Body of pancreas (tissue), 4 donors: ENCODE data around the gene ARID1B. TPM values are rescaled to one million over a fixed set of nuclear protein-coding genes. Genes with fewer than 3 reads are reported as not detected.

Experiments
- ATAC-seq: fragments of 150-250 bp; one replicate; pipeline ENCODE4 v1.9.1; 2016
- DNase-seq, 4 donors: peaks; one replicate each; pipeline ENCODE4 v3.0.0-alpha.2; 2019
- H3K27ac ChIP-seq, 4 donors: fragments of 200-600 bp; sonication (generic); 1 replicate in 3 of 4; 2 replicates in 1 of 4; pipeline versions ENCODE4 v1.5.1 to v1.6.1; 2016 to 2019; ENCODE audit warnings: mild to moderate bottlenecking in 1 of 4, mixed read lengths in 1 of 4, moderate library complexity in 1 of 4
- H3K27me3 ChIP-seq, 2 donors: fragments of 200-600 bp; sonication (generic); one replicate each; pipeline ENCODE4 v1.6.0; 2016; ENCODE audit warnings: mild to moderate bottlenecking in 1 of 2
- H3K36me3 ChIP-seq, 2 donors: fragments of 200-600 bp; sonication (generic); replicated peaks in 1 of 2; 2 replicates each; pipeline ENCODE4 v1.5.1; 2016; ENCODE audit warnings: low read depth in 2 of 2; ENCODE audit not compliant: insufficient read depth in 1 of 2
- H3K4me1 ChIP-seq: fragments of 200-600 bp; sonication (generic); one replicate; pipeline ENCODE4 v1.6.0; 2016
- H3K4me3 ChIP-seq, 2 donors: fragments of 200-600 bp; sonication (generic); 1 replicate in 1 of 2; 2 replicates in 1 of 2; pipeline ENCODE4 v1.5.1; 2016 to 2019
- H3K9me3 ChIP-seq, 3 donors: fragments of 200-600 bp; sonication (generic); 1 replicate in 2 of 3; 2 replicates in 1 of 3; pipeline ENCODE4 v1.5.1; 2016
- POLR2A ChIP-seq, 3 donors: fragments of 450-650 bp; IDR thresholded peaks; one replicate each; pipeline ENCODE4 v1.6.1; 2016; ENCODE audit warnings: antibody characterized with exemption in 3 of 3, mild to moderate bottlenecking in 2 of 3
- WGBS, 2 donors: methylation state at CpG; one replicate each; pipeline ENCODE4 v1.1.5; 2017; 5-methylcytosine and 5-hydroxymethylcytosine counted together
- intact Hi-C: fragments of 100-400 bp; cut with DNase I; formaldehyde crosslinking; loops from one replicate; pipeline ENCODE4 v1.15.1; 2023
- total RNA-seq, 2 donors: library from RNA; depleted of rRNA; stranded (reverse); fragments of >200 nt; gene quantifications; one replicate each; pipeline ENCODE4 v1.1.0, GENCODE V29; 2016
- TF ChIP-seq, protein P1 (sequence below), 7 experiments: fragments of 450-650 bp in 4 of 7; fragments of 200-600 bp in 3 of 7; sonication (generic) in 3 of 7; IDR thresholded peaks; one replicate each; pipeline ENCODE4 v1.5.1; 2016 to 2019; ENCODE audit warnings: antibody characterized with exemption in 7 of 7

Gene ARID1B
- total RNA-seq, 2 donors from 2014 or later = 71.5 to 85.1 TPM

DNA sequence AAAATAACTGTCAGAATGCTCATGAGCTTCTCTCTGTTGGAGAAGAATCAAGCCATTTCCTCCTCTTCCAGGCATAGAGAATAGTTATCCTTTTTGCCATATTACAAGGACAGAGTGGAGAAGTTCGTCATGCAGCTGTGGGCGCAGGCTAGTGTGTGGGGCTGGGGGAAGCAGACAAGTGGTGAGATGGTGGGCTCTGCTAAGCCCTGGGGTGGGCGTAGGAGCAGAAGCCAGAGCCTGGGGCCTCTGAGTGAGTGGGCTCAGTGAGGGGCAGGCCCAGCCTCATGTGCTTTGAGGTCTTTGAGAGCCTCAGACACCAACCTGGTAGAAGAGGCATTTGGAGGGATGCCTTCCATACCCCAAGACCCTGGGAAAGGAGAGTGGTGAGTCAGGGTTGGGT lies 19.4 kb downstream of the ARID1B start:
- Histone ChIP-seq H3K36me3 (no peaks in the 10 kb centered on the region), H3K27ac (no peak overlapping the region), H3K4me3 (no peak overlapping the region), H3K9me3 (no peaks in the 10 kb centered on the region), H3K27me3 (no peaks in the 10 kb centered on the region), H3K4me1 (peaks cover 27% of the 10 kb centered on the region)
- TF ChIP-seq, protein P1, sequence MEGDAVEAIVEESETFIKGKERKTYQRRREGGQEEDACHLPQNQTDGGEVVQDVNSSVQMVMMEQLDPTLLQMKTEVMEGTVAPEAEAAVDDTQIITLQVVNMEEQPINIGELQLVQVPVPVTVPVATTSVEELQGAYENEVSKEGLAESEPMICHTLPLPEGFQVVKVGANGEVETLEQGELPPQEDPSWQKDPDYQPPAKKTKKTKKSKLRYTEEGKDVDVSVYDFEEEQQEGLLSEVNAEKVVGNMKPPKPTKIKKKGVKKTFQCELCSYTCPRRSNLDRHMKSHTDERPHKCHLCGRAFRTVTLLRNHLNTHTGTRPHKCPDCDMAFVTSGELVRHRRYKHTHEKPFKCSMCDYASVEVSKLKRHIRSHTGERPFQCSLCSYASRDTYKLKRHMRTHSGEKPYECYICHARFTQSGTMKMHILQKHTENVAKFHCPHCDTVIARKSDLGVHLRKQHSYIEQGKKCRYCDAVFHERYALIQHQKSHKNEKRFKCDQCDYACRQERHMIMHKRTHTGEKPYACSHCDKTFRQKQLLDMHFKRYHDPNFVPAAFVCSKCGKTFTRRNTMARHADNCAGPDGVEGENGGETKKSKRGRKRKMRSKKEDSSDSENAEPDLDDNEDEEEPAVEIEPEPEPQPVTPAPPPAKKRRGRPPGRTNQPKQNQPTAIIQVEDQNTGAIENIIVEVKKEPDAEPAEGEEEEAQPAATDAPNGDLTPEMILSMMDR (IDR thresholded peaks at IDR 0.05) = no peak
- no peak for TF ChIP-seq POLR2A (IDR thresholded peaks at IDR 0.05)
- 80 to 89% methylated on average over 3 of the region's 3 CpGs for WGBS, 2 donors
- ATAC-seq (no peak), DNase-seq (no peak)
- intact Hi-C loops = no loop called here

DNA sequence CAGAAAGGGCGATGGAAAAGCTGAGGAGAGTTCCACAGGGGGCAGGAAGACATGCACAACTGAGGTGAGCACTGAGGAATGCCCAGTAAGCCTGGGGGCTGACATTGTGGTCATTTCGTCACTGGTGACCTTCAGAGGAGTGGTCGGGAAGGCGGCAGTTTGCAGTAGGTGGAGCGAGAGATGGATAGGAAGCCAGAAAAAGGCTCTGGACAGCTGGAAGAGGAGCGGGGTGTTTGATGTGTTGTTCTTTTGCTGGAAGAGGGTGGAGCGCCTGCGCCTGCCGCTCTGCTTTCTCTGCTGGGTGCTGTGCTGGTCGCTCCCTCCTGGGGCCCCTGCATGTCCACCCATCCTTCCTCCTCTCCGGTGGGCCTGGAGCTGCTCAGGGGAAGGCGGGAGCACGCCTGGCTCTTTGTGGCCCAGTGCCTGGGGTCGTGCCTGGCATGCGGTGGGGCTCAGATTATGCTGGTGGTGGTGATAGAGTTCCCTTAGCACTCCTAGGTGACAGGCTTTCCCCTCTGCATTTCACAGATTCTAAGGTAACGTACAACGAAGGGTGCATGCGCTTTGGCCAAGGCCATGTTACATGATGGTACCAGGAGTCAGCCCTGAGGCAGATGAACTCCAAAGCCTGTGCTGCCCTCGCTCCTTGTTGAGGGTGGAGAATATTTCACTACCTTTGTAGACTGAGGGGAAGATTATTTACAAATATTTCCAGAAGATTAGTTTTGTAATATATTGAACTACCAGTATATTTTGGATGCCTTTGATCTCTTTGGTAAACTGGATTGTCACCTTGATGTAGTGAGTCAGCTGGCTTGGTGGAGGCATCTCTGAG lies 20.9 kb downstream of the ARID1B start:
- Histone ChIP-seq H3K27me3 (no peaks in the 10 kb centered on the region), H3K4me3 (no peak overlapping the region), H3K27ac (no peak overlapping the region), H3K9me3 (no peaks in the 10 kb centered on the region), H3K4me1 (peaks cover 30% of the 10 kb centered on the region), H3K36me3 (no peaks in the 10 kb centered on the region)
- intact Hi-C loops = no loop called here
- DNase-seq (no peak), ATAC-seq (no peak)
- 86 to 92% methylated on average over 15 to 19 of the region's 19 CpGs for WGBS, 2 donors
- TF ChIP-seq POLR2A (IDR thresholded peaks at IDR 0.05) = no peak
- TF ChIP-seq, protein P1 (IDR thresholded peaks at IDR 0.05) = no peak

GRCh38 chr6:156801712-156802111 lies 24.5 kb downstream of the ARID1B start:
- Histone ChIP-seq H3K9me3 (no peaks in the 10 kb centered on the region), H3K27ac (no peak overlapping the region), H3K36me3 (no peaks in the 10 kb centered on the region), H3K4me3 (no peak overlapping the region), H3K4me1 (peaks cover 17% of the 10 kb centered on the region), H3K27me3 (no peaks in the 10 kb centered on the region)
- TF ChIP-seq, protein P1 (IDR thresholded peaks at IDR 0.05) = no peak
- no peak for TF ChIP-seq POLR2A (IDR thresholded peaks at IDR 0.05)
- 26 to 27% methylated on average over 6 of the region's 6 CpGs for WGBS, 2 donors
- intact Hi-C loops = no loop called here
- ATAC-seq (no peak), DNase-seq (no peak)

DNA sequence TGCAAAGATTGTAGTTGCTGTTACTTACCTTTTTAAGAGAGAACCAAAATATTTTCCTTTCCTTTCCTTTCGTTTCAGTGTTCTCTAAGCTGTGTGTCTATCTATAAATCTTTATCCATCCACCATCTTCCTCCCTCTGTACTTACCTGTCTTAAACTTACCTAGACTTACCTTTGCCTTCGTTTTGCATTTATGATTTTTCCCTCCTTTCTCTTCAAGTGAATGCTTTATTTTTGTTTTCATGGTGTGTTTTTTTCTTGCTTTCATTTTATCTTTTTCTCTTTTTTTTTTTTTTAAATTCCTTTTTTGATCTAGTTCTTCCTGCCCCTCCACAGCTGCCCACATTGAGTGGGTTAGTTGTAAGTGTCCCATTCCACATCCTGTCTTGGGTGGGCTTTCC lies 26.2 kb downstream of the ARID1B start:
- WGBS, 2 donors = 69 to 80% methylated on average over 2 of the region's 2 CpGs
- Histone ChIP-seq H3K27me3 (no peaks in the 10 kb centered on the region), H3K4me3 (no peak overlapping the region), H3K4me1 (peaks cover 28% of the 10 kb centered on the region), H3K36me3 (no peaks in the 10 kb centered on the region), H3K9me3 (no peaks in the 10 kb centered on the region), H3K27ac (no peak overlapping the region)
- intact Hi-C loops = no loop called here
- DNase-seq = no peak
- no peak for TF ChIP-seq POLR2A (IDR thresholded peaks at IDR 0.05)
- TF ChIP-seq, protein P1 (IDR thresholded peaks at IDR 0.05) = no peak
- ATAC-seq = no peak

DNA sequence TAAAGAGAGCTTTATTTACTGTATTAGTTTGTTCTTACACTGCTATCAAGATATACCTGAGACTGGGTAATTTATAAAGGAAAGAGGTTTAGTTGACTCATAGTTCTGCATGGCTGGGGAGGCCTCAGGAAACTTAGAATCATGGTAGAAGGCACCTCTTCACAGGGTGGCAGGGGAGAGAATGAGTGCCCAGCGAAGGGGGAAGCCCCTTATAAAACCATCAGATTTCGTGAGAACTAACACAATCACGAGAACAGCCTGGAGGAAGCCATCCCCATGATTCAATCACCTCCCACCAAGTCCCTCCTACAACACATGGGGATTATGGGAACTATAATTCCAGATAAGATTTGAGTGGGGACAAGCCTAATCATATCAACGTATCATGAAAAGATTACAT lies 27.2 kb downstream of the ARID1B start:
- DNase-seq (no peak), ATAC-seq (no peak)
- Histone ChIP-seq H3K9me3 (no peaks in the 10 kb centered on the region), H3K4me1 (peaks cover 38% of the 10 kb centered on the region), H3K27me3 (no peaks in the 10 kb centered on the region), H3K36me3 (no peaks in the 10 kb centered on the region), H3K4me3 (no peak overlapping the region), H3K27ac (no peak overlapping the region)
- no peak for TF ChIP-seq POLR2A (IDR thresholded peaks at IDR 0.05)
- TF ChIP-seq, protein P1 (IDR thresholded peaks at IDR 0.05) = no peak
- intact Hi-C loops = no loop called here
- WGBS, 2 donors = 92 to 95% methylated on average over 4 of the region's 4 CpGs
